GM19099 (cell line): ENCODE measurements around the gene CFL1.

Experiments used
- POLR2A ChIP-seq: IDR thresholded peaks from 3 replicates; pipeline ENCODE4 v1.6.1; 2011; ENCODE audit warnings: low read depth; ENCODE audit not compliant: insufficient read length; ENCODE audit errors: extremely low read depth

Gene CFL1

GRCh38 chr11:65857853-65858680 lies at the start of gene CFL1:
TSS of gene CFL1 (minus strand) at chr11:65858180. CDS start at chr11:65858099, 81 bp downstream.
- TF ChIP-seq POLR2A = peak; percentile 100

GRCh38 chr11:65906602-65907001 lies 48.6 kb upstream of the CFL1 start:
- TF ChIP-seq POLR2A = no peak

DNA sequence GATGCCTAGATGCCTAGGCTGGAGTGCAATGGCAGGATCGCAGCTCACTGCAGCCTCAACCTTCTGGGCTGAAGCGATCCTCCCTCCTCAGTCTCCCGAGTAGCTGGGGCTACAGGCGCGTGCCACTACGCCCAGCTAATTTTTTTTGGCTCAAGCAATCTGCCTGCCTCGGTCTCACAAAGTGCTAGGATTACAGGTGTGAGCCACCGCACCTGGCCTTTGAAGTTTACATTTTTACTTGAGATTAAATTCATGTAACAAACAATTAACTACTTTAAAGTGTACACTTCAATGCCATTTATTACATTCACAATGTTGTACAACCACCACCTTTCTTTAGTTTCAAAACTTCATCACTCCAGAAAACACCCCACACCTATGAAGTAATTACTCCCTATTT lies 45.7 kb upstream of the CFL1 start:
- TF ChIP-seq POLR2A = no peak

GRCh38 chr11:65903068-65903481 lies 45.1 kb upstream of the CFL1 start:
- TF ChIP-seq POLR2A = no peak

DNA sequence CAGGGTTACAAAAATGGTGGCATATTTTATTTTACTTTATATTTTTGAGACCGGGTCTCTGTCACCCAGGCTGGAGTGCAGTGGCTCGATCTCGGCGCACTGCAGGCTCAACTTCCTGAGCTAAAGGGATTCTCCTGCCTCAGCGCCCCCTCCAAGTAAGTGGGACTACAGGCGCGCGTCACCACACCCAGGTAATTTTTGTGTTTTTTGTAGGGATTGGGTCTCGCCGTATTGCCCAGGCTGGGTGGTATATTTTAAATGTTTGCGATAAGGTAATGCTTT lies 42.9 kb upstream of the CFL1 start:
- no peak for TF ChIP-seq POLR2A

DNA sequence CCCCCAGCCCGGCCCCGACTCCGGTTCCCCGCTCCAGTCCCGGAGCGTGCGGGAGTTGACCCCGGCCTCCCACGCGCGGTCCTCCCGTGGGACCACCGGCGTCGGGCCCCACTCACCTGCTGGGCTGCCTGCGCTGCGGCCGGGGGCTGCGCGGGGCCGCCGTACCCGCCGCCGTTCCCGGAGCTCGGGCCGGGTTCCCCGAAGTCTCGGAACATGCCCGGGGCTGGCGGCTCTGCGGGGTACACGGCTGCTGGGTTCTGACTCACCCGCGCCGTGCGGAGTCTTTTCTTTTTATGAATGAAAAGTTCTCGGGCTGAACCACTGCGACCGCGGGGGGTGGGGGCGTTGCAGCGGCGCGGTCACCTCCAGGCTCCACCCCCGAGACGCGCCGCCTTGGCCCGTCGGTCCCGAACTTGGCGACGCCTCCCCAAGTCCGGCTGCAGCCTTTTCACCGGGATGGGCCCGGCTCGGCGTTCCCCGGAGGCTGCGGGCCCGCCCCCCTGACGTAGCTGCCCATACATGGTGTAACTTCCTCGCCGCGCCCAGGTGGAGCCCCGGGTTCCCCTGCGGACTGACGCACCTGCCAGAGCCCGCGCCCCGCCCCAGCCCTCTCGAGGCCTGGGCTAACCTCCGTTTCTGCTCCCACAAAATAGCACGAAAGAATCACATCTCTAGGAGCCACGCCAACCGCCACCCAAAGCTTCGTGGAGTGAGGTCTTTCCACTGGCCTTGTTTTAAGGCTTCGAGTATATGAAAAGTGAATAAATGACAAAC lies 42.3 kb upstream of the CFL1 start, which contains the start of gene FOSL1:
Gene FOSL1, minus strand, starts transcription at position 264 of the 774 bp plus-strand sequence. Its CDS starts 49 bp downstream, at position 215.
- TF ChIP-seq POLR2A = peak; percentile 78

DNA sequence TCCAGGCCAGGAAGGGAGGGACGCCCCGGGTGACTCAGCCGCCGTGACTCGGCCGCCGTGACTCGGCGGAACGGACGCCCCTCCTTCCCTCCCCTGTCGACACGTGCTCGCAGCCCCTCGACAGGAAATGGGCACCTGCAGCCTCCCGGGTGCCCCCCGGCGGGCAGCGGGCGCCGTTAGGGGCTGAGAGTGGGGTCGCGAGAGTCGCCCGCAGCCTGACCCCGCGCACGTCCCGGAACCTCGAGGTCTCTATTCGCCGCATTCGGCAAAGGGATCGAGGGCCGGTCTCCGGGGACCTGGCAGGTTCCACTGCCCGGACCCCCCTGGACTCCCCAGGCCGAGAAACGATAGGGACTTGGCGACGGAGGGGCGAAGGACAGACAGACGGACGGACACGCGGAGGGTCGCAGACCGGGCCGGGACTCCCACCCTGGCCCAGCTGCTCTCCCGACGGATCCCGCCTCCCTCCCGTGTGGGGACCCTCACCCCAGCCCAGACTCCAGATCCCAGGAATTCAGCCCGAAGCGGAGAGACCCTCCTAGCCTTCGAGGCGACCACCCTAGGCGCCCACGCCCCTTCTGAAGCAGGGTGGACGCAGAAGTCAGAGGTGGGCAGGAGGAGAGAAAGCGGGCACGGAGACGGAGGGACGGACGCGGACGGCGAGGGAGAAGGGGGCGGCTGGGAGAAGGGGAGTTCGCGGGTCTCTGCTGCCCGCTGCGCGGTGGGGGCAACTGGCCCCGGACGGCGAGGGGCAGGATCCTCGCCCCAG lies 41.6 kb upstream of the CFL1 start:
- TF ChIP-seq POLR2A = no peak

- TF ChIP-seq POLR2A = no peak
Measured at GRCh38 chr11:65898656-65899355, 40.8 kb upstream of the CFL1 start.

GRCh38 chr11:65897020-65897471 lies 39.1 kb upstream of the CFL1 start:
- TF ChIP-seq POLR2A = no peak

GRCh38 chr11:65896034-65896999 lies 38.3 kb upstream of the CFL1 start:
- TF ChIP-seq POLR2A = no peak

GRCh38 chr11:65895482-65895981 lies 37.6 kb upstream of the CFL1 start:
- TF ChIP-seq POLR2A = no peak

GRCh38 chr11:65894034-65894591 lies 36.1 kb upstream of the CFL1 start:
- TF ChIP-seq POLR2A = peak; percentile 63
